GM21526 (cell line): ENCODE data around the gene ELMO1.
A peak's percentile ranks its signal among the peaks of the same experiment; 100 is the strongest.
"Not testable (repeated sequence)": the region's sequence is repeated elsewhere in the genome, so short reads cannot be mapped to it uniquely, and the experiment has no call there.

Experiments
- ATAC-seq: cut with Tn5 transposase; IDR thresholded peaks from one replicate; pipeline ENCODE4 v1.9.1; 2021; ENCODE audit warnings: moderate library complexity; ENCODE audit not compliant: unreplicated experiment, low FRiP score

Gene ELMO1

DNA sequence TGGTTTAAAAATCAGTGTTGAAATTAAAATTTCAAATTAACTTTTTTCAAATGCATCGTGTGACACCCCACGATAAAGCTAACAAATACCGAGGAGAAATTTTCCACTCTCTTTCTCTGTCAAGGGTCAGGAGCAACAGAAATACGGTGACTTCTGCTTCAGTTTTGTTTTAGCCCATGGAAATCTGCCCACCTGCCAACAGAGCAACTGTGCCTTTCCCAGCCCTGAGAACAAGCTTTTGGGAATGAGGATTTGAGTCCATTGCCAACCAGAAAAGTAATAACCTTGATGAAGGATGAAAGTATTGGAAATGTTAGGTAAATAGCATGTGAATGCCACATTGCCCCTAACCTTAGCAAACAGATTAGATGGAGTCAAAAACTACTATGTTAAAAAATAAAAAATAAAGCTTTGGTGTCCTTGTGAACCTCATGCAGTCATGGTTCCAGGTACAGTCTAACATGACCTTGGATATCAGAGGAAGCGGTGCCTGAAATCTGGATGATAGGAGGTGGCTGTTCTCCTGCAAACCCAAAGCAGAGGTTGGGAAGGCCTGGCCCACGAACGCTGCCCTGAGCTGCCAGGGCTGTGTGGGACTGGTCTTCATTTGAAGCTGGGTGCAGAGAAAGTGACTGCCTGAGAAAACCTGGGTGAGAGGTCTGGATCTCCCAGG lies 296.8 kb downstream of the ELMO1 start:
- ATAC-seq = no peak

DNA sequence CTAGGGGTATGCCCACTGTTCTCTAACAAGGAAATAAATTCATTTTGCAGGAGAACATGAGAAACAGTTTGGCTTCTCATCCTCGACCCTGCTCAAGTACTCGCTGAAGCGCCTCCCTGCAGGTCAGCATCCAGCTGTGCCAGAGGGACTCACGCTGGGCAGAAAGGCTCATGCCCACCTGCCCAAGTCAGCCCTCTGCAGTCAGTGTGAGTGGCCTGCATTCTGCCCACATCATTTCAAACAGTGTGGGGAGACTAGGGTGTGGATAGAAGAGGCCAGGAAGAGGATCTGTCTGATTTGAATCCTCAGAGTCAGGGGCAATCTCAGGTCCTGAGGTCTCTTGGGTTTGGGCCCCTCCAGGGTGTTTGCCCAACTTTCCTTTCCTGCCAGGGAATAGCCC lies 297.8 kb downstream of the ELMO1 start:
- ATAC-seq = no peak

DNA sequence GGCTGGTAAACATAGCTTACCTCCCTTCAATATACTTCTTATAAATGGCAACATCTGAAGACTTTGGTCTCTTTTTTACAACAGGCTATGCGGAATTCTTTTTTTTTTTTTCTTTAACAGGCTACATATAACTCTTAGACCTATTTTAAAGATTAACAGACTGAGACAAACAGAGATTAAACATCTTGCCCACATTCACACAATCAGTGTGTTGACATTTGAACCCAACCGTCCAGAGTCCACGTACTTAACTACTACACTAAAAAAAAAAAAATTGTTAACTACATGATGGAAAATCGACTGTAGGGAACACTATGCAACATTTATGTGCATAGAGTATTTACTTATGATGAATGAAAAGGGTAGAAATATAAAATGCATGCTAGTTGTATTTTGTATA lies 298.5 kb downstream of the ELMO1 start:
- no peak for ATAC-seq

DNA sequence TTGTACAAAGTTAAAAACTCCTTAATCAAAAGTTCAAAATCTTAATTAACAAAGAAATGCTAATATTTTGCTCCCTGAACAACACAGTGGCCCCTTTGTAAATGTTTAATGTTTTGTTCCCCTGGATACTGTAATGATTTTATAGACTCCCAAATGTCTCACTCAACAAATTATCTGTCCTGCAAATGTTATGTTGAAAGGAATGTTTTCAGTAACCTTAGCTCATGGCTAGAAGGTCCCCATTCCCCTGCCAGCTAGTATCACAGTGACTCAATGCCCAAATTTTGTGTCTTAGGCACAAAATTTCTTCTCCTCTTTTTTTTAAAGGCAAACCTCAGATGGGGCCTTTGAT lies 298.9 kb downstream of the ELMO1 start:
- no peak for ATAC-seq

DNA sequence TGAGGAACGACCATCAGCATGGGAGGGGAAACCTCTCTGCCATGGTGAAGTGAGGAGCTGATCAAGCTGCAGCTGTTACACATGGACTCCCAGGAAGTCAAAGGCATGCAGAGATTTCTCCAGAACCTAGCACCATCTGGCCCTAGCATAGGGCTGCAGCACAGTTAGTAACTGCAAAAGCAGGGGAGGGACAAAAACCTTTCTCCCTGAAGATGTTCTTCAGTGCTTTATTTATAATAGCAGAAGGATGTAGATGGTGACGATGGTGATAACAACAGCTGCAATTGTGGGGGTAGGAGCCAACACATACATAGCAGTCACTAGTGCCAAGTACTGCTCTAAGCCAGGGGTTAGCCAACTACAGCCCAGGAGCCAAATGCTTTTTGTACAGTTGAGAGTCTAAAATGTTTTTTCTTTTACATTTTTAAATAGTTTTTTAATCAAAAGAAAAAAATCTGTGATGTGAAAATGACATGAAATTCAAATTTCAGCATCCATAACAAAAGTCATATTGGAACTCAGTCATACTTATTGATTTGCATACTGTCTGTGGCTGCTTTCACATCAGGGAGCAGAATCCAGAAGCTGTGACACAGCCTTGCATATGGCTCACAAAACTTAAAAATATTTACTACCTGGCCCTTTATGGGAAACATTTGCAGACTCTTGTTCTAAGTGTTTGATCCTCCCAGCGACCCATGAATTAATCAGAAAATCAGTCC lies 299.5 kb downstream of the ELMO1 start:
- ATAC-seq = peak; percentile 59

DNA sequence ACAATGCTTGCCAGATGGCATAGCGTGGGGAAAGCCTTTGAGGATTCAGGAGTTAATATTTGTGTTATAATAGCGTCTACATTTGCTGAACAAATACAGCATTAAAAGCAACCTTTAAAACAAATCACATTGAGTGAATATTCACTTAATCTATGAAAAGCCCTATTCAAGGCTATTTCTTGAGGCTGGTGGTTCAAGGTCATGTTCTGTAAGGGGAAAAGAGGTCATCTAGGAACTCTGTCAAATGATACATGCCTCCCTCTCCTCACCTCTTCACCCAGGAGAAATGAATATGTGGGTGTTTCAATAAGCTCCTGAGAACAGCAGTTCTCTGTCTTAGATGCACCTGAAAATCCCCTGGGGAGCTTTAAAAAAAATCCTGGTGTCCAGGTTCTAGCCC lies 303.0 kb downstream of the ELMO1 start:
- ATAC-seq = no peak

DNA sequence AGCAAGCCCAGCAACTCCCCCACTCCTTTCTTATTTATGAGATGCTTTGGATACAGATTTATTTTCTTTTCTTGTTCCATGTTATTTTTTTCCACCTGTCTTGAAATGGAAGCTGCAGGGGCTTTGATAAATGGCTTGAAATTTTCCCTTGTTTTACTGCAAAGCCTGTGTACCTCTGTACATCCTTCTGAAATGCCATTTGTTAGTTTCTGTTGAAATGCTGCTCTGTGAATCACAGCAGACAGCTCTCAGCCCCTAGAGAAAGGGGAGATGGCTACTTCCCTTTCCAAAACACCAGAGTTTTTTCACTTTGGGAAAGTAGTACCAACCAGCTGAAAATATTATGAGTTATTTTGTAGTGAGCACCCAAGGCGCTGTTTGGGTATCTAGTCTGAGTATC lies 304.2 kb downstream of the ELMO1 start:
- no peak for ATAC-seq

DNA sequence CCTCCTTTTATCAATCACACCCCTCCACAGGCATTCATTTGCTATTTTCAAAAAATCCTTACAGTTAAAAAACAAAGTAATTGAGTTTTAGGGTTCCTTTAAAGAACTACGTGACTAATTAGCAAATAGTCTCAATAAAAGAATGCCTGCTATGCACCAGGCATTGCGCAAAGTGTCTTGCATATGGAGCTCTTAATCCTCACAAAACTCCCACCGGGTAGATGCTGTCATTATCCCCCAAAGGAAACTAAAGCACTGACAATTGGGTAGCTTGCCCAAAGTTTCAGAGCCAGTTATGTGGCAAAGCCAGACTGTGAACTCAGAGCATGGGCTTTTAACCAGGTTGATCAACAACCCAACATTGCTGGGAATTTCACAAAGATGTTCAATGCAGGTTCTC lies 305.7 kb downstream of the ELMO1 start:
- no peak for ATAC-seq

DNA sequence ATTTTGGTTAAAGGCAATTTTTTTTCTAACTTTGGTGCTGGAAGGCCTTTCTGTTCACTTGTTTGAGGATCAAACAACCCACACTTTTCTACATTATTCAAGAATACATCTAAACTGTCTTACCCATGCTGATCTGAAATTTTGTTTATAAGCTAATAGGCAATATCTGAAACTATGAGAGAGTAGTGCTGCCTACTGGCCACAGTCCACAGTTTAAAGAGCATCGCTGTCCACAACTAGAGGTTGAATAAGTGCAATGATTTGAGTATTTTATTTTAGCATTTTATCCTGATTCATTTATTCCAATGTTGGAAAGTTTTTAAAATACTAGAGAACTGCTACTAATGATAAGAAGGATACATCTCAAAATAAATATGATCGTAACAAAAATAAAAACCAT lies 306.9 kb downstream of the ELMO1 start:
- ATAC-seq = no peak

DNA sequence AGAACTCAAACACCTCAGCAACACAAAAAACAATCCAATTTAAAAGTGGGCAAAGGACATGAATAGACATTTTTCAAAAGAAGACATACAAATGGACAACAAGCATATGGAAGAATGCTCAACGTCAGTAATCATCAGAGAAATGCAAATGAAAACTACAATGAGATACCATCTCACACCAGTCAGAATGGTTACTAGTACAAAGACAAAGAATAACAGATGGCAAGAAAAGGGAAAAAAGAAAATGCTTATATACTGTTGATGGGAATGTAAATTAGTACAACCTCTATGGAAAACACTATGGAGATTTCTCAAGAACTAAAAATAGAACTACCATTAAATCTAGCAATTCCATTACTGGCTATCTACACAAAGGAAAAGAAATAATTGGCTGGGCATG lies 314.8 kb downstream of the ELMO1 start:
- ATAC-seq = not testable (repeated sequence)

DNA sequence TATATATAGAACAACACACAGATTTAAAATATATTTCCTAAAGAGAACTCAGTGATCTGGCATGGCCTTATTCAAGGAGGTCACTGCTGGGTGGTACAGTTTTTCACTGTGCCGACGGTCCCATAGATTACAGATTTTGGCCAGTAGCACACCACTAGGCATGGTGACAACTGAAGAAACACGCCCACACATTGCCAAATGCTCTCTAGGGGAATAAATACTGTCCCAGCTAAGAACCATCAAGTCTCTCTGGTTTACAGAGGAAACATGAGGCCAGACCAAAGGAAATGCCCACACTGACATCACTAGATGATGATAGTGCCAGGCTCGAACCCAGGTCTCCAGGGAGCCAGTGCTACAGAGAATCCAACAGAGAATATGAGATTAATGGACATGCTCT lies 316.8 kb downstream of the ELMO1 start:
- ATAC-seq = no peak

DNA sequence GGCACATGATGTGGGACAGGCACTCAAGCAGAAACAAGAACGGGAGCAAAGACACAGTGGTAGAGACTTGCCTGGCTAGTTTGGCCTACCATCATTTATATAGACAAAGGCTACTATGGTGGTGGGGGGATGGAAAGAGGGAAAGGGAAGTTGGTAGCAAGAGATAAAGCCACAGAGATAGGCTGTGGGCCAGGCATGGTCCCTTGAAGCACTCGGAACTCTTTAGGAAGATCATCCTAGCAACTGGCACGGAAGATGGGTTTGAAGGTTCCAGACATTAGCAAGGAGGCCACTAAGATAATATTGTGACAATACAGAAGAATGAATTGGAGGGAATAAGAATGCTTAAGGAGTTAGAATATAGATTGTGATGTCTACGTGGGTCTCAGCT lies 319.6 kb downstream of the ELMO1 start:
- no peak for ATAC-seq

DNA sequence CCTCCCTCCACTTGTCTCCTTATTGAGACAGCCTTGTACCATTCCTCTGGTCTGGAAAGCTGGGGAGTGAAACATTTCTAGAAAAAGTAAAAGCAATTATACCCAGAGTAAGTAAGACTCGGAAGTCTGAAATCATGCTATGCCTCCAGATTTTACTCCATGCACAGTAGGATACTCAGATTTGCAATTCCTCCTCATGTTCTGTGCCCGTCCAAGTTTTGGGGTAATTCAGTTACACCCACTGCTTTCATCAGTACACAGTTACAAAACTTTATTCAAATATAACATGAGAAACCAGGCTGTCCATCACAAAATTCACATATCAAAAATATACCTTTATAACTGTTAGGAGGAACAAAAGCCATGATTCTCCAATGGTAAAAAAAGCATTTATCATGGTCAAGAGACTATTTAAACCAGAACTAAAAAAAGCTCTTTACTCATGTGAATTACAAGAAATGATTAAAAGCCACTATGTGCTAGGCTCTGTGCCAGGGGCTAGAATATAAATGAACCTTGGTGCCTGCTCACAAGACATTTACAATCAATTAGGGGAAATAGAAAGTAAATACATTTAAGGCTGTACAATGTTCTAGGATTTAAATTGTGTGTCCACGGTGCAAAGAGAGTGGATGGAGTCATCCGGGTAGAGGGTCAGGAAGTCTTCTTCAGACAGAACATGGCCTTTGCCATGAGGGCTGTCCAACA lies 320.2 kb downstream of the ELMO1 start:
- ATAC-seq = no peak

DNA sequence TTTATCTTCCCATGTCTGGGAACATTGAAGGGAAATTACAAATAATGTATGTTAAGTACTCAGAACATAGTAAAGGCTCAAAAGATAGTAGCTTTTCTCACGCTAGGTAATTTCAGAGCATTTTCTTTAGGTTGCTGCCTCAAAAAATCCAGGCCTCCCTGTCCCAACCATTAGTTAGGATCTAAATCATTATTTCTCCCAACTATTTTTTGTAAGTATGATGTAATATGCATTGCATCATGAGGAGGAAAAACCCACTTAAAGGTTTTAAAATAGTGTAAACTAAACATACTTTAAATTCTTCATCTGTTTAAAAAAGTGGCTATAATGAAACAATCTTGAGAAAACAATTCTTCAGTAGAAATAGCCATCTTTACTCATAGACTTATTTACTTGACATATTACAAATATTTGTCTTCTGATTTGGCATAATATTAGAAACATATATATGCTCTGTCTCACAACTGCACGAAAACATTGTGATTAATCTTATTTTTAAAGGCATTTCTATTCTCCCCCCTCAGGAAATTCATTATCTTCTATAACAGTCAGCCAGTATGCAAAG lies 329.3 kb downstream of the ELMO1 start:
- ATAC-seq = no peak

DNA sequence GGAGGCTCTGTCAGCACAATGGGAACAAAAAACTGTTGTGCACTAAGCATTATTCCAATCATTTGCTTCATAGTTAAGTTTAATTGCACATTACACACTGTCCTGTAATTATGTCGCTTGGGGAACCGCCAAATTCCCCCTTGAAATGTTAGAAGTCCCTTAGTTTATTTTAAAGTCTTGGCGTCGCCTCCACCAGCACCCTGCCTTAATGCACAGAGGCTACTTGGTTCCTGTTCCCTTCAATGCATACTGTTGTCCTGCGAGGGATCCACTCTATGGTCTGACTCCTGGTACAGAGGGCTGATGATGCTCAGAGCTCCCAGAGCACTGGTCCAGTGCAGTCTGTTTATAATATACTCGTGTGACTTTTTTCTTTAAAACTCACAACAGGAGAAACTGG lies 330.7 kb downstream of the ELMO1 start:
- no peak for ATAC-seq

DNA sequence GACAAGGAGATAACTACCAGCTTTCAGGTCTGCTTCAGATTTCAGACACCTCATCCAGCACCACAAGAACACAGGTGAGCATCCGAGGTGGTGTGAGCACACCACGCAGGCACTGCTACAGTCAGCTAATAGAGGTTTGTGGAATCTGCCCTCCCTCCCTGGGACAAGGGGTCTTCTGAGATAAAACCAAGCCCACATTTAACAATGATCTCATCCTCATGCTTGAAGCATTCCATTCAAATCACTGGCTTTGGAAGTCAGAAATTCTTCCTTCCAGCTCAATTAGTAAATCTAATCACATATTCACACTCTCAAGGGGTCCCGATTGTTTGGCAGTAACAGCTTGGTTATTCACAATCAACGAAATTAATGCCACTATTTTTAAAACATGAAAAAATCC lies 331.4 kb downstream of the ELMO1 start:
- ATAC-seq = no peak

DNA sequence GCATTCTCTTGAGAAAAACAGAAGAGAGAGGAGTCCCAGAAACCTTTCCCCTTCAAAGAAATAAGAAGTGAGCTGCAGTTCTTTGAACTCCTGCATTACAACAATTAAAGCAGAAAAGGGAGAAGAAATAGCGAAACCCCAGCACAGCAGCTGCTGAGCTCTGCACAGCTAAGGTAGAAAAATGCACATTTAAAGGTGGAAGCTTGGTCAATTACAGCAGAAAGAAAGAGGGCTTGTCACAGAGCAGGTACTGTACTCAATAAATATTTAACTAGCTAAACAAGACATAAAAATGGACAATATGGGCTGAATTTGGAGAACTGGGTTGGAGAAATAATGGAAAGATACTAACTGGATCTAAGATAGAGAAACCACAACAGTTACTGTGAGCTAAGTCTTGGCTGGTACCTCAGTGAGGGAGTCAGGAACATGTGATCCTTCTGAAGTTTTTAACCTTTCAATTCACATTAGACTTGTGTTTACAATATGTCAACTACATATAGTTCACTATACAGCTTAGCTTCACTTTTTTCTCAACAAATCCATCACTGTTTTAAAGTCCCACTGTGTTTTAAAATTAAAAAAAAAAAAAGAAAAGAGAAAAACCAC lies 332.5 kb downstream of the ELMO1 start:
- no peak for ATAC-seq

DNA sequence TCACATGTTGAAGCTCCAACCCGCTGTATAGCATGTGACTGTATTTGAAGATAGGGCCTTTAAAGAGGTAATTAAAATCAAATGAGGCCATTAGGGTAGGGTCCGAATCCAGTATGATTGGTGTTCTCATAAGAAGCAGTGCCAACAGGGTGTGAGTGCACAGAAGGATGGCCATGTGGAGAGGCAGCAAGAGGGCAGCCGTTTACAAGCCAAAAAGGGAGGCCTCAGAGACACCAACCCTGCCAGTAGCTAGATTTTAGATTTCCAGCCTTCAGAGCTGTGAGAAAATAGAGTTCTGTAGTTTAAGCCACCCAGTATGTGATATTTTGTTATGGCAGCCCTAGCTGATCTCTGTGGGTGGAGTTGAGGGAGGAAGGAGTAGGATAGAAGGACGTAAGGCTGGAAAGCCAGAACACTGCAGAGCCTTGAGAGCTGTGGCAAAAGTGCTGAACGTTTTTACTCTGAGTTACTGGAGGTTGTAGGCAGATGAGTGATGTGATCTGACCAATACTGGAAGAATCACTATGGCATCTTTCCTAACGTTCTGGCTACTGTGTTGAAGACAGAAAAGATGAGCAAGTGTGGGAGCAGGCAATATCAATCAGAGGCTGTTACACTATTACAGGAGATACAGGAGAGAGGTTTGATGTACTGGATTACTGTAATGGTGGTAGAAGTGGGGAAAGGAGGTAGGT lies 334.9 kb downstream of the ELMO1 start:
- ATAC-seq = no peak

DNA sequence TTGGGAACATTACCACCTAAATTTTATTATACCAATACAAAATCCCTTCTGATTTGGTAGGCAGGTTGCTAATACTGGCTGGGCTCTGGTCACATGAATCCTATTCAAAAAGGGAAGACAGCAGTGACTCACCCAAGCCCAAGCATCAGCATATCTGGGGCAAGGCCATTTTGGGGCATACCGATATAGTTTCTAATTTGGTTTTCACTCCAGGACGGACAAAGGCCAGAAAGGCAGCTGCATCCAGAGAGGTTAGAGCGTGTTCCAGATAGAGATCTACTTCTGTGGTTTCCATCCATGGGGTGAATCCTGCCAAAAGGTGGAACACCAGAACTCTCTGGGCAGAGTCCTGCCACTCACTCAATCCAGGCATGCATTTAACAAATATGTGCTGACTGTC lies 335.8 kb downstream of the ELMO1 start:
- ATAC-seq = no peak

DNA sequence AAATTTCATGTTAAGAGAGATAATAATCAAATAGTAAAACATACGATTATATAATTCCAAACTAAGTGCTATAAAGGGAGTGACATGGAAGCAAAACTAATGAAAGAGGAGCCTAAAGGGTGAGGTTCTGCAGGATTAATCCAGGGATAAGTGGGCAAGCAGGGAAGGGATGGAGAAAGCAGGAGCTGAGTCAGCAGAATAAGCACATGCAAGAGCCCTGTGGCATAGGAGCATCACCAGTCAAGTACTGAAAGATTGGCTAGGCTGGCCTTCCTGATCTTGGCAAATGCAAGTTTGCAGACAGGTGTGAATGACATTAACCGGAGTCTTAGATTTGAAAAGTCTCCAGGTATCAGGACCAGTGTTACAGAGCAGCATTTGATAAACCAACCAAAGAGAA lies 336.4 kb downstream of the ELMO1 start:
- ATAC-seq = no peak

DNA sequence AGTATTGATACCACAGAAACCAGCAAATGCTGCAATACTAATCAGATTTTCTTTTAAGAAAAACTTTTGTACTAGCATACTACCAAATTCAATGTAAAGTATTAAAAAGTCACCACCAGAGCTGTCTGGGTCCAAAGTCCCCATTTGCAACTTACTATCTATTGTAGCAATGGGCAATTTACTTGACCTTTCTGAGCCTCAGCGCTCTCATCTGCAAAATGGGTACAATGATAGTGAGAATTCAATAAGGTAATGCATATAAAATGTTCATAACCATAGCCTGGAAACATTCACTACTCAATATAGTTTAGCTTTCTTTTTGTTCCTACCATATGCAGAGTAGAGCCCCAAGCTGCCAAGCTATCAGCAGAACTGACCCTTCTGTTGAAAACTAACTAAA lies 337.2 kb downstream of the ELMO1 start:
- ATAC-seq = no peak
